PC-3 (cell line): ENCODE data around the gene PBXIP1. TPM values are rescaled to one million over a fixed set of nuclear protein-coding genes. Genes with fewer than 3 reads are reported as not detected.

Experiments used
- ATAC-seq: fragments of 200-7000 bp; cut with Tn5 transposase; 2 replicates; pipeline ENCODE4 v1.9.1; 2020; ENCODE audit warnings: mild to moderate bottlenecking, moderate library complexity
- BruUV-seq: library from RNA; stranded (reverse); fragments of 400-500 nt; replicated peaks from 2 replicates; lab custom pipeline; 2021; lab: Mats Ljungman, UMichigan
- CTCF ChIA-PET: fragments of 300-600 bp; sonication (Branson Sonifier 250); formaldehyde crosslinking; loops from one replicate; lab custom pipeline; 2022; ENCODE audit warnings: antibody characterized with exemption; lab: Charles Lee
- POLR2A ChIA-PET: fragments of 300-600 bp; sonication (Branson Sonifier 250); formaldehyde crosslinking; loops from one replicate; lab custom pipeline; 2022; ENCODE audit warnings: antibody characterized with exemption; ENCODE audit not compliant: unreplicated experiment; lab: Charles Lee
- DNase-seq: peaks from one replicate; pipeline ENCODE4 v3.0.0-alpha.2; 2015
- H2AFZ ChIP-seq: fragments of 300-600 bp; sonication (generic); 2 replicates; pipeline ENCODE4 v1.6.0; 2016; ENCODE audit warnings: antibody characterized with exemption, low read length
- H3F3A ChIP-seq: fragments of 300-600 bp; sonication (generic); one replicate; pipeline ENCODE4 v1.6.0; 2017; ENCODE audit warnings: antibody characterized with exemption, low read length, control low read depth, mild to moderate bottlenecking; ENCODE audit not compliant: unreplicated experiment
- H3K27ac ChIP-seq: fragments of 300-600 bp; sonication (generic); 2 replicates; pipeline ENCODE4 v1.5.1; 2016; ENCODE audit warnings: mild to moderate bottlenecking, low read length
- H3K27me3 ChIP-seq: fragments of 300-600 bp; sonication (generic); 2 replicates; pipeline ENCODE4 v1.6.1; 2016; ENCODE audit warnings: low read length, mixed read lengths
- H3K36me3 ChIP-seq: fragments of 300-600 bp; sonication (generic); 2 replicates; pipeline ENCODE4 v1.6.1; 2016; ENCODE audit warnings: low read depth, mixed run types, low read length, mixed read lengths
- H3K4me1 ChIP-seq: fragments of 300-600 bp; sonication (generic); 2 replicates; pipeline ENCODE4 v1.5.1; 2016; ENCODE audit warnings: low read length; ENCODE audit not compliant: insufficient read depth
- H3K4me2 ChIP-seq: fragments of 300-600 bp; sonication (generic); 2 replicates; pipeline ENCODE4 v1.6.0; 2016; ENCODE audit warnings: low read length
- H3K4me3 ChIP-seq: fragments of 300-600 bp; sonication (generic); 2 replicates; pipeline ENCODE4 v1.5.1; 2016; ENCODE audit warnings: mild to moderate bottlenecking, low read length, mixed read lengths
- H3K79me2 ChIP-seq: fragments of 300-600 bp; sonication (generic); 2 replicates; pipeline ENCODE4 v1.6.1; 2017; ENCODE audit warnings: low read length, mixed read lengths
- H3K9ac ChIP-seq: fragments of 300-600 bp; sonication (generic); 2 replicates; pipeline ENCODE4 v1.6.0; 2016; ENCODE audit warnings: mild to moderate bottlenecking, low read length
- H3K9me2 ChIP-seq: fragments of 300-600 bp; sonication (generic); replicated peaks from 2 replicates; pipeline ENCODE4 v1.6.1; 2016; ENCODE audit warnings: mixed run types, low read length, mixed read lengths
- H3K9me3 ChIP-seq: fragments of 300-600 bp; sonication (generic); 2 replicates; pipeline ENCODE4 v1.6.1; 2016; ENCODE audit warnings: low read length, mixed read lengths
- H4K20me1 ChIP-seq: fragments of 300-600 bp; sonication (generic); 2 replicates; pipeline ENCODE4 v1.6.1; 2016; ENCODE audit warnings: low read length, mixed read lengths
- CTCF ChIP-seq: fragments of 300-600 bp; sonication (generic); conservative IDR thresholded peaks from 2 replicates; pipeline ENCODE4 v1.5.1; 2017; ENCODE audit warnings: antibody characterized with exemption, low read depth, mild to moderate bottlenecking, low read length
- EZH2 ChIP-seq: fragments of 300-600 bp; sonication (generic); IDR thresholded peaks from one replicate; pipeline ENCODE4 v1.6.1; 2017; ENCODE audit warnings: antibody characterized with exemption, mild to moderate bottlenecking, low read length; ENCODE audit not compliant: unreplicated experiment
- EZH2phosphoT487 ChIP-seq: fragments of 300-600 bp; sonication (generic); IDR thresholded peaks from 2 replicates; pipeline ENCODE4 v1.6.1; 2018; ENCODE audit warnings: mild to moderate bottlenecking, antibody characterized with exemption, low read length, borderline replicate concordance
- intact Hi-C: fragments of 100-400 bp; cut with micrococcal nuclease; formaldehyde crosslinking; loops from 2 replicates; pipeline ENCODE4 v1.9.0; 2023
- total RNA-seq: library from RNA; depleted of rRNA; stranded (reverse); fragments of >200 nt; gene quantifications from 2 replicates; pipeline ENCODE4 v1.2.3, GENCODE V29; 2014

The PBXIP1 gene
- total RNA-seq, 1 experiment from 2014 or later: 35.4 TPM

- Histone ChIP-seq H3K4me1 (no peaks in the 10 kb centered on the region), H3K9me3 (no peaks in the 10 kb centered on the region), H4K20me1 (no peaks in the 10 kb centered on the region), H3F3A (no peaks in the 10 kb centered on the region), H3K9ac (no peak overlapping the region), H3K36me3 (no peaks in the 10 kb centered on the region), H3K27me3 (no peaks in the 10 kb centered on the region), H3K9me2 (no peaks in the 10 kb centered on the region), H3K4me2 (no peak overlapping the region), H3K4me3 (no peak overlapping the region), H3K27ac (no peak overlapping the region), H2AFZ (no peak overlapping the region), H3K79me2 (no peaks in the 10 kb centered on the region)
- ATAC-seq (no peak), DNase-seq (no peak)
- POLR2A ChIA-PET: no interaction called here
- CTCF ChIA-PET: no interaction called here
- intact Hi-C loops: no loop called here
- no peak for TF ChIP-seq EZH2phosphoT487
- TF ChIP-seq CTCF: no peak
- TF ChIP-seq EZH2: no peak
- BruUV-seq: no TSS peak
Measured at GRCh38 chr1:154912755-154913154, 43.1 kb downstream of the PBXIP1 start.

GRCh38 chr1:154911691-154912550 lies 44.0 kb downstream of the PBXIP1 start:
- ChIA-PET POLR2A (no interaction called here), CTCF (no interaction called here)
- Histone ChIP-seq H3K27me3 (no peaks in the 10 kb centered on the region), H3K9me2 (no peaks in the 10 kb centered on the region), H3K9ac (no peak overlapping the region), H3K27ac (no peak overlapping the region), H3K4me3 (no peak overlapping the region), H3F3A (no peaks in the 10 kb centered on the region), H3K79me2 (no peaks in the 10 kb centered on the region), H3K4me1 (no peaks in the 10 kb centered on the region), H3K36me3 (no peaks in the 10 kb centered on the region), H4K20me1 (no peaks in the 10 kb centered on the region), H3K9me3 (no peaks in the 10 kb centered on the region), H2AFZ (no peak overlapping the region), H3K4me2 (no peak overlapping the region)
- BruUV-seq: no TSS peak
- intact Hi-C loops: no loop called here
- ATAC-seq (no peak), DNase-seq (no peak)
- TF ChIP-seq EZH2 (no peak), CTCF (no peak), EZH2phosphoT487 (no peak)

GRCh38 chr1:154910851-154911250 lies 45.0 kb downstream of the PBXIP1 start:
- H3K79me2 ChIP-seq: no peaks in the 10 kb centered on the region
- DNase-seq (no peak), ATAC-seq (no peak)
- intact Hi-C loops: no loop called here
- no peak overlapping the region for H2AFZ ChIP-seq
- no peak overlapping the region for H3K4me2 ChIP-seq
- BruUV-seq: no TSS peak
- no peak overlapping the region for H3K4me3 ChIP-seq
- POLR2A ChIA-PET: no interaction called here
- no peaks in the 10 kb centered on the region for H4K20me1 ChIP-seq
- TF ChIP-seq EZH2phosphoT487: no peak
- no peak for TF ChIP-seq EZH2
- TF ChIP-seq CTCF: no peak
- H3K27me3 ChIP-seq: no peaks in the 10 kb centered on the region
- H3F3A ChIP-seq: no peaks in the 10 kb centered on the region
- no peak overlapping the region for H3K9ac ChIP-seq
- H3K9me3 ChIP-seq: no peaks in the 10 kb centered on the region
- H3K4me1 ChIP-seq: no peaks in the 10 kb centered on the region
- H3K9me2 ChIP-seq: no peaks in the 10 kb centered on the region
- CTCF ChIA-PET: no interaction called here
- no peaks in the 10 kb centered on the region for H3K36me3 ChIP-seq
- no peak overlapping the region for H3K27ac ChIP-seq
